K562 (cell line): ENCODE data around the gene CCDC167. TPM values are rescaled to one million over a fixed set of nuclear protein-coding genes. Genes with fewer than 3 reads are reported as not detected.

Experiments
- ATAC-seq: fragments of 200-7000 bp; cut with Tn5 transposase; 3 replicates; pipeline ENCODE4 v1.9.1; 2020; ENCODE audit warnings: moderate library complexity
- BruUV-seq: library from RNA; stranded (reverse); fragments of 400-500 nt; replicated peaks from 2 replicates; lab custom pipeline; 2021; lab: Mats Ljungman, UMichigan
- CTCF ChIA-PET: fragments of 300-600 bp; formaldehyde crosslinking; extraction: SDS; loops from one replicate; lab custom pipeline; 2021; ENCODE audit warnings: low intra/inter-chr PET ratio; lab: Yijun Ruan, JAX
- POLR2A ChIA-PET: fragments of 300-600, 350-650 bp; sonication (Branson Sonifier 250); formaldehyde crosslinking; extraction: SDS; loops from one replicate; lab custom pipeline; 2021; ENCODE audit warnings: antibody characterized with exemption, inconsistent platforms; lab: Yijun Ruan, JAX
- DNase-seq, 4 experiments: peaks; one replicate each; pipeline versions ENCODE4 v3.0.0 to v3.0.0-alpha.2; 2011 to 2018; ENCODE audit warnings: low spot score in 3 of 4, mixed read lengths in 3 of 4; ENCODE audit errors: extremely low read depth in 1 of 4
- FAIRE-seq: peaks from 2 replicates; lab custom pipeline; 2011; peaks lifted over from hg19 to GRCh38; lab: Jason Lieb, UNC
- H2AFZ ChIP-seq: 2 replicates; pipeline ENCODE4 v1.6.0; 2011; ENCODE audit warnings: low read depth, low read length, control low read depth, inconsistent platforms
- H3K27ac ChIP-seq: fragments of 200-600 bp; 3 replicates; pipeline ENCODE4 v1.8.0; 2011; ENCODE audit warnings: low read depth, mild to moderate bottlenecking, control low read depth, inconsistent platforms, low read length, moderate library complexity, mixed read lengths; ENCODE audit errors: extremely low read depth
- H3K27me3 ChIP-seq, 2 experiments: fragments of 300-600 bp in 1 of 2; 2 replicates in 1 of 2; 3 replicates in 1 of 2; pipeline versions ENCODE4 v1.6.0 to v1.8.0; 2011; ENCODE audit warnings: inconsistent platforms in 2 of 2, low read length in 2 of 2, mild to moderate bottlenecking in 1 of 2, mixed read lengths in 1 of 2, moderate library complexity in 1 of 2; ENCODE audit not compliant: control insufficient read depth in 2 of 2, insufficient read depth in 2 of 2
- H3K36me3 ChIP-seq: fragments of 300-600 bp; 3 replicates; pipeline ENCODE4 v1.8.0; 2011; ENCODE audit warnings: mild to moderate bottlenecking, low read length, inconsistent platforms; ENCODE audit not compliant: control insufficient read depth, insufficient read depth
- H3K4me1 ChIP-seq, 2 experiments: fragments of 200-600 bp in 1 of 2; replicated peaks in 1 of 2; 2 replicates in 1 of 2; 3 replicates in 1 of 2; pipeline versions ENCODE4 v1.5.1 to v1.8.0; 2011; ENCODE audit warnings: inconsistent platforms in 2 of 2, low read length in 2 of 2, mild to moderate bottlenecking in 1 of 2, mixed read lengths in 1 of 2, moderate library complexity in 1 of 2; ENCODE audit not compliant: control insufficient read depth in 2 of 2, insufficient read depth in 2 of 2
- H3K4me2 ChIP-seq: 2 replicates; pipeline ENCODE4 v1.6.1; 2011; ENCODE audit warnings: low read length, control low read depth, inconsistent platforms, mixed read lengths; ENCODE audit not compliant: insufficient read depth
- H3K4me3 ChIP-seq: fragments of 200-600 bp; sonication (generic), shearing (Covaris generic); 2 replicates; pipeline ENCODE4 v1.5.1; 2016; ENCODE audit warnings: control low read depth, inconsistent platforms
- H3K79me2 ChIP-seq: fragments of 200-600 bp; 3 replicates; pipeline ENCODE4 v1.8.0; 2011; ENCODE audit warnings: low read length, inconsistent platforms; ENCODE audit not compliant: control insufficient read depth, insufficient read depth
- H3K9ac ChIP-seq, 2 experiments: 2 replicates each; pipeline versions ENCODE4 v1.6.0 to v1.6.1; 2011; ENCODE audit warnings: low read depth in 2 of 2, low read length in 2 of 2, control low read depth in 1 of 2, inconsistent platforms in 1 of 2, mild to moderate bottlenecking in 1 of 2, mixed read lengths in 1 of 2; ENCODE audit not compliant: insufficient read depth in 1 of 2
- H3K9me1 ChIP-seq: one replicate; pipeline ENCODE4 v1.6.0; 2011; ENCODE audit warnings: inconsistent platforms, mild to moderate bottlenecking, low read length, moderate library complexity; ENCODE audit not compliant: control insufficient read depth, insufficient read depth
- H3K9me3 ChIP-seq: replicated peaks from 2 replicates; pipeline ENCODE4 v1.5.1; 2011; ENCODE audit warnings: low read depth, low read length, inconsistent platforms; ENCODE audit not compliant: control insufficient read depth, insufficient read depth
- H4K20me1 ChIP-seq: replicated peaks from 2 replicates; pipeline ENCODE4 v1.6.1; 2011; ENCODE audit warnings: low read length, inconsistent platforms, mixed read lengths; ENCODE audit not compliant: control insufficient read depth, insufficient read depth
- BRCA1 ChIP-seq, 2 experiments: fragments of 450-650 bp in 1 of 2; sonication (generic) in 1 of 2; formaldehyde crosslinking in 1 of 2; IDR thresholded peaks; 2 replicates each; pipeline versions ENCODE4 v1.5.0 to v1.6.1; 2017 to 2020; ENCODE audit warnings: mild to moderate bottlenecking in 1 of 2, missing genetic modification reagents in 1 of 2
- CBX8 ChIP-seq: fragments of 200-600 bp; sonication (generic); IDR thresholded peaks from 2 replicates; pipeline ENCODE4 v1.6.1; 2012; ENCODE audit warnings: borderline replicate concordance, mixed run types, low read depth, mild to moderate bottlenecking, moderate library complexity, mixed read lengths, low read length, control low read depth, inconsistent platforms; ENCODE audit not compliant: poor library complexity, severe bottlenecking; ENCODE audit errors: extremely low read depth
- NBN ChIP-seq: fragments of 450-650 bp; IDR thresholded peaks from 2 replicates; pipeline ENCODE4 v1.6.1; 2016; ENCODE audit warnings: low read depth, mild to moderate bottlenecking
- PTTG1 ChIP-seq: fragments of 450-650 bp; IDR thresholded peaks from 2 replicates; pipeline ENCODE4 v1.6.1; 2016; ENCODE audit warnings: low read depth, mild to moderate bottlenecking, missing genetic modification characterization, missing compliant biosample characterization
- RBFOX2 ChIP-seq: fragments of 200-400 bp; formaldehyde crosslinking; IDR thresholded peaks from 2 replicates; pipeline ENCODE4 v1.6.1; 2017; ENCODE audit warnings: low read depth, mild to moderate bottlenecking, low read length, moderate library complexity
- RBM15 ChIP-seq: fragments of 200-400 bp; formaldehyde crosslinking; IDR thresholded peaks from 2 replicates; pipeline ENCODE4 v1.6.1; 2018; ENCODE audit warnings: mild to moderate bottlenecking, low read length, moderate library complexity; ENCODE audit not compliant: insufficient read depth
- ZNF121 ChIP-seq: sonication (generic); formaldehyde crosslinking; conservative IDR thresholded peaks from 2 replicates; pipeline ENCODE4 v1.8.0; 2022; ENCODE audit warnings: missing genetic modification reagents
- ZNF324 ChIP-seq: fragments of 250-450 bp; sonication (Bioruptor Pico); IDR thresholded peaks from 2 replicates; pipeline ENCODE4 v1.4.0; 2020; ENCODE audit warnings: mild to moderate bottlenecking
- ZNF668 ChIP-seq: fragments of 250-450 bp; sonication (Bioruptor Pico); IDR thresholded peaks from 2 replicates; pipeline ENCODE4 v1.8.0; 2022; ENCODE audit warnings: mild to moderate bottlenecking, inconsistent platforms
- ZNF766 ChIP-seq: fragments of 200-800 bp; sonication (Bioruptor generic); conservative IDR thresholded peaks from 2 replicates; pipeline ENCODE4 v1.6.1; 2016; ENCODE audit warnings: missing genetic modification characterization, missing compliant biosample characterization
- WGBS: fragments of 100-300 bp; shearing (Covaris generic); methylation state at CpG from one replicate; pipeline ENCODE4 v1.1.6; 2016; ENCODE audit warnings: low coverage, mixed read lengths; ENCODE audit not compliant: insufficient coverage; ENCODE audit errors: missing lambda C conversion rate; 5-methylcytosine and 5-hydroxymethylcytosine counted together
- in situ Hi-C: fragments of 300-500 bp; cut with MboI; formaldehyde crosslinking; loops from 4 replicates; pipeline ENCODE4 v1.15.0; 2018; ENCODE audit warnings: inconsistent platforms, mixed read lengths
- intact Hi-C: fragments of 100-400 bp; cut with micrococcal nuclease; formaldehyde crosslinking; loops from 2 replicates; pipeline ENCODE4 v1.14.2; 2022
- polyA plus RNA-seq, 8 experiments: library from polyadenylated mRNA; depleted of rRNA in 4 of 8; stranded (reverse) in 5 of 8; unstranded in 3 of 8; fragments of >200 nt; fragmentation: Nextera tagmentation in 2 of 8; fragmentation: Illumina TruSeq in 1 of 8; extraction: Ambion mirVana in 2 of 8; extraction: Trizol in 1 of 8; gene quantifications; 2 replicates each; pipeline versions ENCODE4 v1.2.1 to v1.2.3, GENCODE V29; 2011 to 2014; ENCODE audit warnings: inconsistent platforms in 1 of 8, missing spikeins in 1 of 8
- total RNA-seq, 7 experiments: library from RNA; depleted of rRNA in 6 of 7; stranded (reverse); fragments of >200 nt in 6 of 7; fragmentation: Illumina TruSeq in 2 of 7; extraction: Trizol in 2 of 7; gene quantifications; 2 replicates each; pipeline versions ENCODE4 v1.2.1 to v1.2.3, GENCODE V29; 2011 to 2021; ENCODE audit warnings: low replicate concordance in 1 of 7
- TF ChIP-seq, protein P1 (sequence below): fragments of 450-650 bp; IDR thresholded peaks from 2 replicates; pipeline ENCODE4 v1.6.1; 2016; ENCODE audit warnings: mild to moderate bottlenecking, moderate library complexity

CCDC167 gene
- total and polyA plus RNA-seq, 9 of the 15 experiments (the other 6 are each of a cell fraction or from before 2014, with no cell fraction given), result 26.0 to 114 (median 45.2) TPM

DNA sequence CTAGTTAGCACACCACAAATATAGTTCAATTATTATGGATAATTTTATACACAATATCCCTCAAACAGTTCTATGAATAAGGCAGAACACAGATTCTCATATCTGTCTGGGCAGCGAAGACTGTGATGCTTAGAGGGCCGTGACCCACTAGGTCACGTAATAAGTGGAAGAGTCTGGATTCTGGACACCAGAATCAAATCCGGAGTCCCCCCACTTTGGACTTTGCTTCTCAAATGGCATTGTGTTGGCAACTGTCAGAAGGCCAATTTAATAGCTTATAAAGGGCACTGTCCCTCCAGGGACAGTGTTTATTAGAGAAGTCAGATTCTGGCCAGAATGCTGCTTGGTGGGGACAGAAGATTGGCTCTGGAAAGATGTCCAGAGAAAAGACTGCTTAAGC, 6.8 kb upstream of the CCDC167 start:
- H3K9me1 ChIP-seq, result no peaks in the 10 kb centered on the region
- WGBS, result 18% methylated on average over 4 of the region's 4 CpGs
- in situ Hi-C loops (no loop called here), intact Hi-C loops (no loop called here)
- no peak for ATAC-seq
- H3K4me3 ChIP-seq, result no peak overlapping the region
- DNase-seq, result no peak
- peaks cover 0 to 9% of the 10 kb centered on the region in 2 experiments; a peak in 1 of 5 replicates for H3K4me1 ChIP-seq
- ChIA-PET CTCF (interaction anchor here (0.5 kb wide), 1 partner anchor 14 kb away, joined by 3 read pairs; no protein-coding TSS in a partner anchor), POLR2A (interaction anchor here (0.6 to 1.3 kb wide), 4 partner anchors 9 to 23 kb away, joined by 3 to 5 read pairs (median 4); no protein-coding TSS in a partner anchor)
- H3K27me3 ChIP-seq, result peaks cover 10 to 19% of the 10 kb centered on the region in 2 experiments
- H3K4me2 ChIP-seq, result no peak overlapping the region
- no peaks in the 10 kb centered on the region for H3K36me3 ChIP-seq
- no peak for FAIRE-seq
- H4K20me1 ChIP-seq, result peaks cover 4% of the 10 kb centered on the region; the same call in 1 of the 2 replicates
- H3K9me3 ChIP-seq, result no peaks in the 10 kb centered on the region
- no peak overlapping the region for H3K27ac ChIP-seq
- BruUV-seq, result no TSS peak
- H2AFZ ChIP-seq, result no peak overlapping the region
- no peaks in the 10 kb centered on the region for H3K79me2 ChIP-seq
- no peak overlapping the region for H3K9ac ChIP-seq
- TF ChIP-seq ZNF324 (CRISPR knock-in tag), result no peak
- no peak for TF ChIP-seq RBM15
- no peak for TF ChIP-seq ZNF766 (CRISPR knock-in tag)
- TF ChIP-seq BRCA1 (IDR thresholded peaks at IDR 0.05), result no peak
- no peak for TF ChIP-seq BRCA1 (CRISPR knock-in tag; IDR thresholded peaks at IDR 0.05)
- TF ChIP-seq ZNF121, result no peak
- TF ChIP-seq RBFOX2, result no peak
- no peak for TF ChIP-seq NBN
- TF ChIP-seq, protein P1, sequence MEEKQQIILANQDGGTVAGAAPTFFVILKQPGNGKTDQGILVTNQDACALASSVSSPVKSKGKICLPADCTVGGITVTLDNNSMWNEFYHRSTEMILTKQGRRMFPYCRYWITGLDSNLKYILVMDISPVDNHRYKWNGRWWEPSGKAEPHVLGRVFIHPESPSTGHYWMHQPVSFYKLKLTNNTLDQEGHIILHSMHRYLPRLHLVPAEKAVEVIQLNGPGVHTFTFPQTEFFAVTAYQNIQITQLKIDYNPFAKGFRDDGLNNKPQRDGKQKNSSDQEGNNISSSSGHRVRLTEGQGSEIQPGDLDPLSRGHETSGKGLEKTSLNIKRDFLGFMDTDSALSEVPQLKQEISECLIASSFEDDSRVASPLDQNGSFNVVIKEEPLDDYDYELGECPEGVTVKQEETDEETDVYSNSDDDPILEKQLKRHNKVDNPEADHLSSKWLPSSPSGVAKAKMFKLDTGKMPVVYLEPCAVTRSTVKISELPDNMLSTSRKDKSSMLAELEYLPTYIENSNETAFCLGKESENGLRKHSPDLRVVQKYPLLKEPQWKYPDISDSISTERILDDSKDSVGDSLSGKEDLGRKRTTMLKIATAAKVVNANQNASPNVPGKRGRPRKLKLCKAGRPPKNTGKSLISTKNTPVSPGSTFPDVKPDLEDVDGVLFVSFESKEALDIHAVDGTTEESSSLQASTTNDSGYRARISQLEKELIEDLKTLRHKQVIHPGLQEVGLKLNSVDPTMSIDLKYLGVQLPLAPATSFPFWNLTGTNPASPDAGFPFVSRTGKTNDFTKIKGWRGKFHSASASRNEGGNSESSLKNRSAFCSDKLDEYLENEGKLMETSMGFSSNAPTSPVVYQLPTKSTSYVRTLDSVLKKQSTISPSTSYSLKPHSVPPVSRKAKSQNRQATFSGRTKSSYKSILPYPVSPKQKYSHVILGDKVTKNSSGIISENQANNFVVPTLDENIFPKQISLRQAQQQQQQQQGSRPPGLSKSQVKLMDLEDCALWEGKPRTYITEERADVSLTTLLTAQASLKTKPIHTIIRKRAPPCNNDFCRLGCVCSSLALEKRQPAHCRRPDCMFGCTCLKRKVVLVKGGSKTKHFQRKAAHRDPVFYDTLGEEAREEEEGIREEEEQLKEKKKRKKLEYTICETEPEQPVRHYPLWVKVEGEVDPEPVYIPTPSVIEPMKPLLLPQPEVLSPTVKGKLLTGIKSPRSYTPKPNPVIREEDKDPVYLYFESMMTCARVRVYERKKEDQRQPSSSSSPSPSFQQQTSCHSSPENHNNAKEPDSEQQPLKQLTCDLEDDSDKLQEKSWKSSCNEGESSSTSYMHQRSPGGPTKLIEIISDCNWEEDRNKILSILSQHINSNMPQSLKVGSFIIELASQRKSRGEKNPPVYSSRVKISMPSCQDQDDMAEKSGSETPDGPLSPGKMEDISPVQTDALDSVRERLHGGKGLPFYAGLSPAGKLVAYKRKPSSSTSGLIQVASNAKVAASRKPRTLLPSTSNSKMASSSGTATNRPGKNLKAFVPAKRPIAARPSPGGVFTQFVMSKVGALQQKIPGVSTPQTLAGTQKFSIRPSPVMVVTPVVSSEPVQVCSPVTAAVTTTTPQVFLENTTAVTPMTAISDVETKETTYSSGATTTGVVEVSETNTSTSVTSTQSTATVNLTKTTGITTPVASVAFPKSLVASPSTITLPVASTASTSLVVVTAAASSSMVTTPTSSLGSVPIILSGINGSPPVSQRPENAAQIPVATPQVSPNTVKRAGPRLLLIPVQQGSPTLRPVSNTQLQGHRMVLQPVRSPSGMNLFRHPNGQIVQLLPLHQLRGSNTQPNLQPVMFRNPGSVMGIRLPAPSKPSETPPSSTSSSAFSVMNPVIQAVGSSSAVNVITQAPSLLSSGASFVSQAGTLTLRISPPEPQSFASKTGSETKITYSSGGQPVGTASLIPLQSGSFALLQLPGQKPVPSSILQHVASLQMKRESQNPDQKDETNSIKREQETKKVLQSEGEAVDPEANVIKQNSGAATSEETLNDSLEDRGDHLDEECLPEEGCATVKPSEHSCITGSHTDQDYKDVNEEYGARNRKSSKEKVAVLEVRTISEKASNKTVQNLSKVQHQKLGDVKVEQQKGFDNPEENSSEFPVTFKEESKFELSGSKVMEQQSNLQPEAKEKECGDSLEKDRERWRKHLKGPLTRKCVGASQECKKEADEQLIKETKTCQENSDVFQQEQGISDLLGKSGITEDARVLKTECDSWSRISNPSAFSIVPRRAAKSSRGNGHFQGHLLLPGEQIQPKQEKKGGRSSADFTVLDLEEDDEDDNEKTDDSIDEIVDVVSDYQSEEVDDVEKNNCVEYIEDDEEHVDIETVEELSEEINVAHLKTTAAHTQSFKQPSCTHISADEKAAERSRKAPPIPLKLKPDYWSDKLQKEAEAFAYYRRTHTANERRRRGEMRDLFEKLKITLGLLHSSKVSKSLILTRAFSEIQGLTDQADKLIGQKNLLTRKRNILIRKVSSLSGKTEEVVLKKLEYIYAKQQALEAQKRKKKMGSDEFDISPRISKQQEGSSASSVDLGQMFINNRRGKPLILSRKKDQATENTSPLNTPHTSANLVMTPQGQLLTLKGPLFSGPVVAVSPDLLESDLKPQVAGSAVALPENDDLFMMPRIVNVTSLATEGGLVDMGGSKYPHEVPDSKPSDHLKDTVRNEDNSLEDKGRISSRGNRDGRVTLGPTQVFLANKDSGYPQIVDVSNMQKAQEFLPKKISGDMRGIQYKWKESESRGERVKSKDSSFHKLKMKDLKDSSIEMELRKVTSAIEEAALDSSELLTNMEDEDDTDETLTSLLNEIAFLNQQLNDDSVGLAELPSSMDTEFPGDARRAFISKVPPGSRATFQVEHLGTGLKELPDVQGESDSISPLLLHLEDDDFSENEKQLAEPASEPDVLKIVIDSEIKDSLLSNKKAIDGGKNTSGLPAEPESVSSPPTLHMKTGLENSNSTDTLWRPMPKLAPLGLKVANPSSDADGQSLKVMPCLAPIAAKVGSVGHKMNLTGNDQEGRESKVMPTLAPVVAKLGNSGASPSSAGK, result no peak
- TF ChIP-seq ZNF668, result no peak
- TF ChIP-seq PTTG1 (tag), result no peak
- TF ChIP-seq CBX8, result no peak
